ENCODE data around the gene TCEANC2.

Gene TCEANC2

GRCh38 chr1:54007613-54008012, 45.8 kb upstream of the TCEANC2 start:
- no peak overlapping the region for H2AFZ ChIP-seq (ENCODE audit: low read depth, low read length)
- H3K9ac ChIP-seq (ENCODE audit: low read length), result no peak overlapping the region
- TF ChIP-seq EZH2phosphoT487 (IDR thresholded peaks at IDR 0.05; ENCODE audit: low read depth) (no peak), CTCF (IDR thresholded peaks at IDR 0.05; ENCODE audit: low read depth, low read length) (no peak)
- no peaks in the 10 kb centered on the region for H3K4me1 ChIP-seq (ENCODE audit: low read length)
- no peaks in the 10 kb centered on the region for H3K36me3 ChIP-seq (replicated peaks; ENCODE audit: low read depth, low read length)
- H4K20me1 ChIP-seq (ENCODE audit: insufficient read depth, low read length), result no peaks in the 10 kb centered on the region
- H3K4me3 ChIP-seq (ENCODE audit: low read length), result no peak overlapping the region
- no peaks in the 10 kb centered on the region for H3K27me3 ChIP-seq (ENCODE audit: low read depth, low read length)
- no peaks in the 10 kb centered on the region for H3K9me3 ChIP-seq (ENCODE audit: insufficient read depth, low read length)
- no peaks in the 10 kb centered on the region for H3K79me2 ChIP-seq (ENCODE audit: low read length)
- no peak overlapping the region for H3K4me2 ChIP-seq (ENCODE audit: low read length)
- H3K27ac ChIP-seq (ENCODE audit: low read length), result no peak overlapping the region

GRCh38 chr1:54008876-54009275, 44.5 kb upstream of the TCEANC2 start:
- Histone ChIP-seq H2AFZ (ENCODE audit: low read depth, low read length) (no peak overlapping the region), H3K9me3 (ENCODE audit: insufficient read depth, low read length) (no peaks in the 10 kb centered on the region), H3K4me2 (ENCODE audit: low read length) (no peak overlapping the region), H3K4me3 (ENCODE audit: low read length) (no peak overlapping the region), H3K36me3 (replicated peaks; ENCODE audit: low read depth, low read length) (no peaks in the 10 kb centered on the region), H3K4me1 (ENCODE audit: low read length) (no peaks in the 10 kb centered on the region), H3K27me3 (ENCODE audit: low read depth, low read length) (no peaks in the 10 kb centered on the region), H4K20me1 (ENCODE audit: insufficient read depth, low read length) (no peaks in the 10 kb centered on the region), H3K27ac (ENCODE audit: low read length) (no peak overlapping the region), H3K9ac (ENCODE audit: low read length) (no peak overlapping the region), H3K79me2 (ENCODE audit: low read length) (no peaks in the 10 kb centered on the region)
- TF ChIP-seq CTCF (IDR thresholded peaks at IDR 0.05; ENCODE audit: low read depth, low read length) (no peak), EZH2phosphoT487 (IDR thresholded peaks at IDR 0.05; ENCODE audit: low read depth) (no peak)

GRCh38 chr1:54009406-54009805, 44.0 kb upstream of the TCEANC2 start:
- Histone ChIP-seq H3K4me3 (ENCODE audit: low read length) (no peak overlapping the region), H3K4me2 (ENCODE audit: low read length) (no peak overlapping the region), H4K20me1 (ENCODE audit: insufficient read depth, low read length) (no peaks in the 10 kb centered on the region), H3K79me2 (ENCODE audit: low read length) (no peaks in the 10 kb centered on the region), H3K27ac (ENCODE audit: low read length) (no peak overlapping the region), H3K4me1 (ENCODE audit: low read length) (no peaks in the 10 kb centered on the region), H3K9me3 (ENCODE audit: insufficient read depth, low read length) (no peaks in the 10 kb centered on the region), H2AFZ (ENCODE audit: low read depth, low read length) (no peak overlapping the region), H3K27me3 (ENCODE audit: low read depth, low read length) (no peaks in the 10 kb centered on the region), H3K9ac (ENCODE audit: low read length) (no peak overlapping the region), H3K36me3 (replicated peaks; ENCODE audit: low read depth, low read length) (no peaks in the 10 kb centered on the region)
- no peak for TF ChIP-seq EZH2phosphoT487 (IDR thresholded peaks at IDR 0.05; ENCODE audit: low read depth)
- TF ChIP-seq CTCF (IDR thresholded peaks at IDR 0.05; ENCODE audit: low read depth, low read length), result no peak

- no peaks in the 10 kb centered on the region for H3K79me2 ChIP-seq (ENCODE audit: low read length)
- no peaks in the 10 kb centered on the region for H4K20me1 ChIP-seq (ENCODE audit: insufficient read depth, low read length)
Measured at GRCh38 chr1:54010415-54011117, 42.8 kb upstream of the TCEANC2 start.

More at GRCh38 chr1:54010415-54011117, 42.8 kb upstream of the TCEANC2 start:
- H3K9me3 ChIP-seq (ENCODE audit: insufficient read depth, low read length), result no peaks in the 10 kb centered on the region
- H3K27ac ChIP-seq (ENCODE audit: low read length), result no peak overlapping the region
- no peak overlapping the region for H3K4me2 ChIP-seq (ENCODE audit: low read length)
- H3K4me3 ChIP-seq (ENCODE audit: low read length), result no peak overlapping the region
- no peaks in the 10 kb centered on the region for H3K27me3 ChIP-seq (ENCODE audit: low read depth, low read length)
- H2AFZ ChIP-seq (ENCODE audit: low read depth, low read length), result no peak overlapping the region
- H3K9ac ChIP-seq (ENCODE audit: low read length), result no peak overlapping the region
- H3K4me1 ChIP-seq (ENCODE audit: low read length), result no peaks in the 10 kb centered on the region
- no peak for TF ChIP-seq CTCF (IDR thresholded peaks at IDR 0.05; ENCODE audit: low read depth, low read length)
- TF ChIP-seq EZH2phosphoT487 (IDR thresholded peaks at IDR 0.05; ENCODE audit: low read depth), result no peak
- no peaks in the 10 kb centered on the region for H3K36me3 ChIP-seq (replicated peaks; ENCODE audit: low read depth, low read length)
